Ovary (tissue), 9 donors: Measurements from ENCODE around the gene GABRR2. TPM values are rescaled to one million over a fixed set of nuclear protein-coding genes. Genes with fewer than 3 reads are reported as not detected.

Experiments
- DNase-seq, 5 donors: peaks; one replicate each; pipeline ENCODE4 v3.0.0-alpha.2; 2019 to 2020
- H3K27ac ChIP-seq, 2 donors: fragments of 200-600 bp; one replicate each; pipeline versions ENCODE4 v1.5.1 to v1.8.0; 2019 to 2022
- H3K27me3 ChIP-seq: fragments of 200-600 bp; one replicate; pipeline ENCODE4 v1.8.0; 2022
- H3K36me3 ChIP-seq: fragments of 200-600 bp; sonication (generic); one replicate; pipeline ENCODE4 v1.5.1; 2019
- H3K4me1 ChIP-seq: one replicate; pipeline ENCODE4 v1.8.1; 2013; ENCODE audit warnings: mild to moderate bottlenecking, moderate library complexity; ENCODE audit not compliant: insufficient read depth
- H3K4me3 ChIP-seq: fragments of 200-600 bp; sonication (generic); one replicate; pipeline ENCODE4 v1.5.1; 2017
- H3K9me3 ChIP-seq, 2 donors: fragments of 200-600 bp in 1 of 2; sonication (generic) in 1 of 2; one replicate each; pipeline versions ENCODE4 v1.5.1 to v1.8.1; 2013 to 2019; ENCODE audit warnings: mild to moderate bottlenecking in 1 of 2, moderate library complexity in 1 of 2
- EP300 ChIP-seq: sonication (generic); formaldehyde crosslinking; IDR thresholded peaks from one replicate; pipeline ENCODE4 v1.6.1; 2017; ENCODE audit warnings: antibody characterized with exemption
- POLR2A ChIP-seq: fragments of 450-650 bp; IDR thresholded peaks from one replicate; pipeline ENCODE4 v1.6.1; 2017; ENCODE audit warnings: antibody characterized with exemption, mild to moderate bottlenecking, moderate library complexity
- WGBS, 3 donors: extraction: QIAGEN DNeasy Blood & Tissue Kit in 1 of 3; methylation state at CpG; one replicate each; pipeline versions ENCODE4 v1.1.5 to v1.1.7; 2013 to 2017; 5-methylcytosine and 5-hydroxymethylcytosine counted together
- intact Hi-C, 4 donors: fragments of 100-400 bp; cut with DNase I; formaldehyde crosslinking; loops; one replicate each; pipeline versions ENCODE4 v1.11.0 to v1.15.1; 2022 to 2023
- polyA plus RNA-seq, 2 donors: library from polyadenylated mRNA; stranded (reverse); fragments of 200-250 nt in 1 of 2; fragments of 350-450 nt in 1 of 2; fragmentation: Illumina TruSeq in 1 of 2; extraction: RNeasy Lipid Tissue Mini Kit (QIAGEN cat#74804) in 1 of 2; gene quantifications; one replicate each; pipeline ENCODE4 v1.2.3, GENCODE V29; 2013 to 2014
- total RNA-seq, 7 donors: library from RNA; depleted of rRNA in 2 of 7; stranded (reverse); fragments of >200 nt in 2 of 7; fragmentation: NEBNext Ultra II Directional in 3 of 7; extraction: Animal tissue kit (Norgen Biotek cat#: 25700) in 3 of 7; gene quantifications; one replicate each; pipeline versions ENCODE4 v1.1.0 to v1.2.4, GENCODE V29; 2016 to 2023
- TF ChIP-seq, protein P1 (sequence below), 3 donors: fragments of 450-650 bp in 2 of 3; fragments of 200-600 bp in 1 of 3; IDR thresholded peaks; one replicate each; pipeline versions ENCODE4 v1.5.1 to v1.8.0; 2016 to 2022; ENCODE audit warnings: antibody characterized with exemption in 3 of 3, mild to moderate bottlenecking in 1 of 3
- donor health status: DM: no; HTN: no; CAD: no; lungs with moderate emphysema.
- donor health status: DM: no; HTN: no; CAD: no.
- donor health status: Bipolar disorder and iron deficiency.
- donor health status: DM: yes; HTN: yes; CAD: no.
- donor health status: DM: no; HTN: no; CAD: no.
- donor health status: DM: yes; HTN: yes; CAD: no.

Gene GABRR2
- total and polyA plus RNA-seq, 9 donors: 0.24 to 1.1 (median 0.52) TPM; not detected in 1

DNA sequence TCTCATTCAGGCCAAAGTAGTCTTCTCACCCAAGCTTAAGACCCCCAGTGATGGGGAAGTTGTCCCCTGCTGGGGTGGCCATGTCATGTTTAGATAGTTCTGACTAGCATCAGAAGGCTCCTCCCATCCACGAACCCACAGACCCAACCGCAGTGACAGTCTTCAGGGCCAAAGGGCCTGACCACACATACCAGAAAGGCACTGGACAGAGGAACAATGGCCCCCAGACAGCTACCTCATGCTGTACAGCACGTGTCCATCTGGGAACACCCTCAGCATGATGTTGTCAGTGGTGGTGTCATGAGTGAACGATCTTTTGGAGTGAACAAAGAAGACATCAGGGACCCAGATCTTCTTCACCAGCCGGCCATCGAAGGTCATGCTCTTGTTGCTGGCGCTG, 46.3 kb downstream of the GABRR2 start:
- Histone ChIP-seq H3K9me3 (no peaks in the 10 kb centered on the region), H3K36me3 (no peaks in the 10 kb centered on the region), H3K4me3 (no peak overlapping the region), H3K27ac (no peak overlapping the region), H3K27me3 (no peaks in the 10 kb centered on the region), H3K4me1 (no peaks in the 10 kb centered on the region)
- intact Hi-C loops: no loop called here
- 87 to 89% (median 89%) methylated on average over 7 of the region's 7 CpGs for WGBS, 3 donors
- TF ChIP-seq, protein P1, sequence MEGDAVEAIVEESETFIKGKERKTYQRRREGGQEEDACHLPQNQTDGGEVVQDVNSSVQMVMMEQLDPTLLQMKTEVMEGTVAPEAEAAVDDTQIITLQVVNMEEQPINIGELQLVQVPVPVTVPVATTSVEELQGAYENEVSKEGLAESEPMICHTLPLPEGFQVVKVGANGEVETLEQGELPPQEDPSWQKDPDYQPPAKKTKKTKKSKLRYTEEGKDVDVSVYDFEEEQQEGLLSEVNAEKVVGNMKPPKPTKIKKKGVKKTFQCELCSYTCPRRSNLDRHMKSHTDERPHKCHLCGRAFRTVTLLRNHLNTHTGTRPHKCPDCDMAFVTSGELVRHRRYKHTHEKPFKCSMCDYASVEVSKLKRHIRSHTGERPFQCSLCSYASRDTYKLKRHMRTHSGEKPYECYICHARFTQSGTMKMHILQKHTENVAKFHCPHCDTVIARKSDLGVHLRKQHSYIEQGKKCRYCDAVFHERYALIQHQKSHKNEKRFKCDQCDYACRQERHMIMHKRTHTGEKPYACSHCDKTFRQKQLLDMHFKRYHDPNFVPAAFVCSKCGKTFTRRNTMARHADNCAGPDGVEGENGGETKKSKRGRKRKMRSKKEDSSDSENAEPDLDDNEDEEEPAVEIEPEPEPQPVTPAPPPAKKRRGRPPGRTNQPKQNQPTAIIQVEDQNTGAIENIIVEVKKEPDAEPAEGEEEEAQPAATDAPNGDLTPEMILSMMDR (IDR thresholded peaks at IDR 0.05): no peak
- TF ChIP-seq EP300 (no peak), POLR2A (no peak)
- DNase-seq: no peak

DNA sequence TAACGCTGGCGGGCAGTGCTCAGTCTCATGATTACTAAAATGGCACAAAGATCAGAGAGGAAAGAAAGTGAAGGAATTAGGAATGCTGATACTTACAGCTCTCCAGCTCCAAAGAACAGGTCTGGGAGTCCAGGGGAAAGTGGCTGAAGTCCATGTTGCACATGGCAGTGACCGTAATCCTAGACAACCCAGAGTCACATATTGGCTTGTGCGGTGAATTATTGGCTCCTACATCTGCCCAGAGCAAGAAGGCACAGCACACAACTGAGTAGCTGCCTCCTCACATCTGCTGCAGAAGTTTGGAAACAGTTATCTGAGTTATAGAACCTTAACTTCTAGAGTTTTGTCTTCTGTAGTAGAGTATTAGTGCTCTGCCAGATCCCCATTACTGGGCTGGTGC, 47.2 kb downstream of the GABRR2 start:
- no peak overlapping the region for H3K4me3 ChIP-seq
- H3K27ac ChIP-seq: no peak overlapping the region
- intact Hi-C loops: no loop called here
- H3K4me1 ChIP-seq: no peaks in the 10 kb centered on the region
- no peak for DNase-seq
- H3K27me3 ChIP-seq: no peaks in the 10 kb centered on the region
- H3K36me3 ChIP-seq: no peaks in the 10 kb centered on the region
- no peaks in the 10 kb centered on the region for H3K9me3 ChIP-seq
- 81 to 96% (median 88%) methylated on average over 4 of the region's 4 CpGs for WGBS, 3 donors
- no peak for TF ChIP-seq POLR2A
- TF ChIP-seq, protein P1 (IDR thresholded peaks at IDR 0.05): no peak
- TF ChIP-seq EP300: no peak

DNA sequence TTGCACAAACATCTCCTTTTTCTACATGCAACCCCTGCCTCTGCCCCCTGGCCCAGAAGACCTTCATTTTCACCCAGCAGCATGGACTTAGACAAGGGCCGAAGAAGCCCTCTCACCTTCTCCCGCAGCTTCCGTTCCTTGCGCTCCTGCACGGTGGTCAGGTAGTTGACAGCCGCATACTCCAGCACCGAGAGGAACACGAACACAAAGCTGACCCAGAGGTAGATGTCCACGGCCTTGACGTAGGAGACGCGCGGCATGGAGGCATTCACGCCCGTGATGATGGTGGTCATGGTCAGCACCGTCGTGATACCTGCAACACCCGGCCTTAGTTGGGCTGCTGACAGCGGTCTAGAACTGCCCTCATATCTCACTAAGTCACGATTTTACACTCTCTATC, 50.8 kb downstream of the GABRR2 start:
- DNase-seq: no peak
- Histone ChIP-seq H3K36me3 (no peaks in the 10 kb centered on the region), H3K9me3 (no peaks in the 10 kb centered on the region)

DNA sequence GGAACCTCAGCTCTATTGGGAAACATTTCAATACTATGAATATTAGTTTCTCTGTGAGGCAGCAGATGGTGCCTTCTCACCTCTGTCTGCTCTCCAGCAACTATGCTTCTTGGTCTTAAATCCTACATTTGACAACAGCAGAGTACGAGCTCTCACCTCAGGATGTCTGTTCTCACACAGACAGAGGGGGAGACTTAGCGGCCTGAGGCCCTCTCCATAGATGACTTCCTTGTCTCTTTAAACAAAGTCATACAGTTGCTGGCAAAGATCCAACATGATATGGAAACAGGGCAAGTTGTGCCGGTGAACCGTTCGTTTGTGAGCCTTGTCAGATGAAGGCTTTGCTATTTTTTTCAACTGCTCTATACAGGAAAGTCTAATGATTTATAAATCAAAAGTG, 54.3 kb downstream of the GABRR2 start:
- H3K27me3 ChIP-seq: no peaks in the 10 kb centered on the region
- H3K9me3 ChIP-seq: no peaks in the 10 kb centered on the region
- H3K36me3 ChIP-seq: no peaks in the 10 kb centered on the region
- H3K4me3 ChIP-seq: no peak overlapping the region
- intact Hi-C loops: no loop called here
- H3K4me1 ChIP-seq: no peaks in the 10 kb centered on the region
- H3K27ac ChIP-seq: no peak overlapping the region
- TF ChIP-seq POLR2A (no peak), EP300 (no peak)
- TF ChIP-seq, protein P1 (IDR thresholded peaks at IDR 0.05): no peak
- no peak for DNase-seq
- WGBS, 3 donors: 32 to 42% (median 40%) methylated on average over 5 of the region's 5 CpGs

More for the DNA sequence above, 50.8 kb downstream of the GABRR2 start:
- H3K4me3 ChIP-seq: no peak overlapping the region
- H3K4me1 ChIP-seq: no peaks in the 10 kb centered on the region
- TF ChIP-seq, protein P1 (IDR thresholded peaks at IDR 0.05): no peak
- TF ChIP-seq POLR2A: no peak
- no peak for TF ChIP-seq EP300
- H3K27ac ChIP-seq: no peak overlapping the region
- 96 to 97% (median 96%) methylated on average over 20 of the region's 20 CpGs for WGBS, 3 donors
- intact Hi-C loops: no loop called here
- no peaks in the 10 kb centered on the region for H3K27me3 ChIP-seq
